GM21529 (cell line): Measurements from ENCODE around the gene PANK3.
"Not testable (repeated sequence)": the region's sequence is repeated elsewhere in the genome, so short reads cannot be mapped to it uniquely, and the experiment has no call there.

Experiments
- ATAC-seq: cut with Tn5 transposase; IDR thresholded peaks from one replicate; pipeline ENCODE4 v1.9.1; 2021; ENCODE audit not compliant: unreplicated experiment

The PANK3 gene

GRCh38 chr5:168596122-168596521, 17.0 kb upstream of the PANK3 start:
- not testable (repeated sequence) for ATAC-seq

DNA sequence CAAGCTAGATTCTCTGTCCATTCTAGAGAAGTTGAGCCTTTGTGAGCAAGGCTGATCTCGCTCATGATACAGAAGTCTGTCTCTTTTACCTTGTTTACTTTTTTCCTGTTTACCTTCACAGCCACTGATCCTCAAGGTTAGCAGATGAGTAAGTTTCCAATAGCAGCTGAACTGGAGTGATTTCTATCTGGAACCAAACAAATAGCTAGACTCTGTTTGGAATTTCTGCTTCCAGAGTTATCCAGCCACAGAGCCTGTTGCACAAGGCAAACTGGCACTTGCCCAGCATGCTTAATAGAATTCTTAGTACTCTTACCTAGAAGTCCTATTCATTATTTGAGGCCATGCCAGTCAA, 12.8 kb upstream of the PANK3 start:
- no peak for ATAC-seq

DNA sequence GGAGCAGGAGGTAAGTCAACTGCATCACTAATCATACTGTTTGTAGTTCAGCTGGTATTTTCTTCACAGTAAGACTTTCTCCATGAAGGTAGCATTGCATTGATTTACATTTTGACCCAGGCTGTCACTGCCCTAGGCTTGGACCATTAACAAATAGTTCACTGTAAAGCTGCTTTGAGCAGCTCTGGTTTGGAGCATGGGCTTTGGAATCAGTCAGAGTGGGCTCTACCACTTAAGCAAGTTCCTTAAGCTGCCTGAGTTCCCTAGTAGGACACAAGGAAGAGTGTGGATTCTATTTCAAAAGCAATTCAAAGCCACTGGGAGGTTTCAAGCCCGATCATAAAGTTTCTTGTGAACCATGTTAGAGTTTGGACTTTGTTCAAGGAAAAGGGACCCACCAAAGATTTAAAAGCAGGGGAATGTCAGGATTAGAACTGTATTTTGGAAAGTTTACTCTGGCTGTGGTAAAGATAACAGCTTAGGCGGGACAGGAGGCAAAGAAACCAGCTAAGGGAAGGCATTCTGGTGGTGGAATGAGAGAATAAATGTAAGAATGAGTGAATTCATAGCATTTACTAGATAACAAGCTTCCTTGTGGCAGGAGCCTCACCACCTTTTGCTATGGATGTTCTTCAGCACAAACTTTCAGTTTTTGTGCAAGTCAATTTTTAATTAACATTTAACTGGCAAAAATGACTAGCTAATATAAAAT, 12.3 kb upstream of the PANK3 start:
- ATAC-seq = no peak

DNA sequence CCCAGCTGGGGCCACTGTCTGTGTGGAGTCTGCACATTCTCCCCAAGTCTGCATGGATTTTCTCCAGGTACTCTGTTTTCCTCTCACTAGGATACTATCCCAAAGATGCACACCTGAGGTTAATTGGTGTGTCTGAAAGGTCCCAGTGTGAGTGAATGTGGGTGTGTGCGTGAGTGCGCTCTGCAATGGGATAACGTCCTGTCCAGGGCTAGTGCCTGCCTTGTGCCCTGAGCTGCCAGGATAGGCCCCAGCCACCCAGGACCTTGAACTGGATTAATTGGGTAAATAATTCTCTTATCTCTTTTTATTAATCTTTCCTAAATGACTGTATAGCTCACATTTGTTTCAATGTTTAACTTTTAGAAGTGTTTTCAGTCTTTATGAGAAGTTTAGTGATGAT, 11.5 kb upstream of the PANK3 start:
- ATAC-seq = no peak

GRCh38 chr5:168587987-168588386, 8.8 kb upstream of the PANK3 start:
- ATAC-seq = no peak

- peak; percentile 35 for ATAC-seq
Measured at GRCh38 chr5:168585119-168585856, 6.1 kb upstream of the PANK3 start.

GRCh38 chr5:168583742-168584482, 4.7 kb upstream of the PANK3 start:
- ATAC-seq = peak; percentile 31

DNA sequence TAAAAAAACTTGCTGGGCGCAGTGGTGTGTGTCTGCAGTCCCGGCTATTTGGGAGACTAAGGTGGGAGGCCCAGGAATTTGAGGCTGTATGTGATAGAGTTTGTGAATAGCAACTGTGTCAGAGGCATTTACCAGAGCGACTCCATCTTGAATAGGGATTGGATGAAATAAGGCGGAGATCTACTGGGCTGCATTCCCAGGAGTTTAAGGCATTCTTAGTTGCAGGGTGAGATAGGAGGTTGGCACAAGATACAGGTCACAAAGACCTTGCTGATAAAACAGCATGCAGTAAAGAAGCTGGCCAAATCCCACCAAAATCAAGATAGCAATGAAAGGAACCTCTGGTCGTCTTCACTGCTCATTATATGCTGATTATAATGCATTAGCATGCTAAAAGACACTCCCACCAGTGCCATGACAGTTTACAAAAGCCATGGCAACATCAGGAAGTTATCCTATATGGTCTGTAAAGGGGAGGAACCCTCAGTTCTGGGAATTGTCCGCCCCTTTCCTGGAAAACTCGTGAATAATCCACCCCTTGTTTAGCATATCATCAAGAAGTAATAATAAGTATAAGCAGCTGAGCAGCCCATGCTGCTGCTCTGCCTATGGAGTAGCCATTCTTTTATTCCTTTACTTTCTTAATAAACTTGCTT, 1.8 kb upstream of the PANK3 start:
- ATAC-seq = not testable (repeated sequence)

- no peak for ATAC-seq
Measured at GRCh38 chr5:168580227-168580508, 1.0 kb upstream of the PANK3 start.

GRCh38 chr5:168579488-168580226, 489 bp upstream of the PANK3 start:
- peak; percentile 92 for ATAC-seq

DNA sequence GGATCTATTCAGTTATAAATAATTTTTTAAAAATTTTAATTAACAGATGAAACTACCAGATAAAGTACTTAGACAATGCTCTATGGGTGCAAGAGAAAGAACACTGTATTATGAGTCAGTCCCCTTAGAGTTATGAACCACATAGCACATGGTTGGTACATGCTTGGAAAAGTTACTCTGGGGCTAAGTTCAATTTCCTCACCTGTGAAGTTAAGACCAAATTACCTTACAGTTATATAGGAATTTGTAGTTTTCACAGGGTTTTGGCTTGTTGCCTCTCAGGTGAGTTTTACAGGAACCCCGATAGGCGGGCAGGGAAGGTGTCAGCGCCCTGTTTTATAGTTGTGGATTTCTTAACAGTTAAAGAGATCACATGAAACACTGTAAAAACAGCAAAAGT, 1.2 kb downstream of the PANK3 start:
- no peak for ATAC-seq

- ATAC-seq = no peak
Measured at GRCh38 chr5:168575391-168576372, 3.5 kb downstream of the PANK3 start.

GRCh38 chr5:168574156-168574555, 5.0 kb downstream of the PANK3 start:
- not testable (repeated sequence) for ATAC-seq

DNA sequence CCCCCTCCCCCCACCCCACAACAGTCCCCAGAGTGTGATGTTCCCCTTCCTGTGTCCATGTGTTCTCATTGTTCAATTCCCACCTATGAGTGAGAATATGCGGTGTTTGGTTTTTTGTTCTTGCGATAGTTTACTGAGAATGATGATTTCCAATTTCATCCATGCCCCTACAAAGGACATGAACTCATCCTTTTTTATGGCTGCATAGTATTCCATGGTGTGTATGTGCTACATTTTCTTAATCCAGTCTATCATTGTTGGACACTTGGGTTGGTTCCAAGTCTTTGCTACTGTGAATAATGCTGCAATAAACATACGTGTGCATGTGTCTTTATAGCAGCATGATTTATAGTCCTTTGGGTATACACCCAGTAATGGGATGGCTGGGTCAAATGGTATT, 5.5 kb downstream of the PANK3 start:
- not testable (repeated sequence) for ATAC-seq

GRCh38 chr5:168570490-168571328, 8.5 kb downstream of the PANK3 start:
- ATAC-seq = no peak

DNA sequence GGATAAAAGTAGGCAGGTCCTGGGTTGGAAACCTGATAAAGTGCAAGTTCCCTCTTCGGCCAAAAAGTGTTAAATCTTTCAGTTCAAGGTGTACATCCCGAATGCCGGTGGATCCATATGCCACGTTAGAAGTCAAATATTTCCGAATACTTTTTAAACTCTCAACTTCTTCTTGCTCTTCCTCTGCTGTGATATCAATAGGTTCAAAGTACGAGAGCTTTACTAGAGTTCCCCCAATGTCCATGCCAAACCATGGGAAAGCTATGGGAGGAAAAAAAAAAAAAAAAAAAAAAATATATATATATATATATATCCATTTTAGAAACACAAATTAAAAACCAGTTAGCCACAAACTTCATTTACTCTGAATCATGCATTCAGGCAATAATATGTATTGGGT, 10.4 kb downstream of the PANK3 start:
- no peak for ATAC-seq

DNA sequence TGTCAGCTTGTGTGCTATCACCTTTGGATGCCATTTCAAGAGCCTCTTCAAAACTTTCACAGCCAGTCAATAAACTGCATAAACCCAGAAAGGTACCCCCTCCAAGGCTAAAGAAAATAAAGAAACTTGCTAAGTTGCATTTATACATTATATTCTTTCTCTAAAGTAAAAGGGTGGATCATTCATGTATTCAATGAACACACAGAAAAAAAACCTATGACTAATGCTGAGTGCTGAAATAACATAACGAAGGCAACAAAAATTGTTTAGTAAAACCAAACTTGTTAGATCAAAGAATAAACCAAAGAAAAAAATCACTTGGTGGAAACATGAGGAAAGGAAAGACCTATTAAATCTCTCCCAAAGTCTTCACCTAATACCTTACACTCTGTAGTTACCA, 15.2 kb downstream of the PANK3 start:
- ATAC-seq = no peak

DNA sequence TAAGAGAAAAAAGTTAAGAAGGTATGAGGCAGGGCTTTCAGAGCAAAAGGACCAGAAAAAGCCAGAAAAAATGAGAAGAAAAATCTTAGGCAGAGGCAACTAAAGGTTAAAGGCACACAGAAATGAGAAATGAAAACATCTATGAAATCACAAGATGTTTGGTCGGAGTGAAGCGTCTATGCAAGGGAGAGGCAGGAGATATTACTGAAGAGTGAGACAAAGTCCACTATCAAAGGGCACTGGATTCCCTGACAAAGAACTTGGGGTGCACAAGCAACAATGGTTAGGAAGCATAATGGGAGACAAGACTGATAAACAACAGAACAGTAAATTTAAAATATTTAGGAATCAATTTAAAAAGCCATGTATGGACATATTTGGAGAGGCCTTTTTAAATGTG, 16.9 kb downstream of the PANK3 start:
- ATAC-seq = no peak

GRCh38 chr5:168557389-168557788, 21.8 kb downstream of the PANK3 start:
- no peak for ATAC-seq
